ENCODE measurements around the gene VCX2.
"Not testable (repeated sequence)": the region's sequence is repeated elsewhere in the genome, so short reads cannot be mapped to it uniquely, and the experiment has no call there.

Gene VCX2

GRCh38 chrX:8122538-8122937 lies 48.5 kb downstream of the VCX2 start:
- no peak for DNase-seq (ENCODE audit: low read depth in 2 of 2)

- DNase-seq (ENCODE audit: low read depth in 2 of 2) = not testable (repeated sequence)
Observed at GRCh38 chrX:8121391-8121790, 49.7 kb downstream of the VCX2 start.

Measured in activated CD4-positive, alpha-beta T cell treated with anti-CD3 and anti-CD28 coated beads for 24 hours (primary cell).